KMS-11 (cell line): Measurements from ENCODE around the gene ADAM12.

Experiments
- H2AFZ ChIP-seq: fragments of 200-600 bp; sonication (generic); 2 replicates; pipeline ENCODE4 v1.6.1; 2016; ENCODE audit warnings: antibody characterized with exemption, mixed run types, low read depth
- H3K27ac ChIP-seq: fragments of 200-600 bp; sonication (generic); 2 replicates; pipeline ENCODE4 v1.6.1; 2016; ENCODE audit warnings: mild to moderate bottlenecking, mixed run types
- H3K27me3 ChIP-seq: fragments of 200-600 bp; sonication (generic); 2 replicates; pipeline ENCODE4 v1.6.1; 2017; ENCODE audit warnings: mild to moderate bottlenecking, low read depth, mixed run types, moderate library complexity; ENCODE audit not compliant: insufficient read depth
- H3K36me3 ChIP-seq: fragments of 200-600 bp; sonication (generic); 2 replicates; pipeline ENCODE4 v1.6.1; 2017; ENCODE audit warnings: mild to moderate bottlenecking, mixed run types; ENCODE audit not compliant: insufficient read depth
- H3K4me1 ChIP-seq: fragments of 200-600 bp; sonication (generic); 2 replicates; pipeline ENCODE4 v1.6.1; 2016; ENCODE audit warnings: mild to moderate bottlenecking, low read depth, mixed run types; ENCODE audit not compliant: poor library complexity, severe bottlenecking
- H3K4me2 ChIP-seq: fragments of 200-600 bp; sonication (generic); 2 replicates; pipeline ENCODE4 v1.7.0; 2016; ENCODE audit warnings: mild to moderate bottlenecking, mixed run types
- H3K4me3 ChIP-seq: fragments of 200-600 bp; sonication (generic); IDR thresholded peaks from 2 replicates; pipeline ENCODE4 v1.6.1; 2017; ENCODE audit warnings: low read depth, low read length, mixed read lengths; ENCODE audit not compliant: insufficient read depth
- H3K79me2 ChIP-seq: fragments of 200-600 bp; sonication (generic); 2 replicates; pipeline ENCODE4 v1.6.1; 2016; ENCODE audit warnings: low read depth, mixed run types; ENCODE audit not compliant: insufficient read depth
- H3K9ac ChIP-seq: fragments of 200-600 bp; sonication (generic); 2 replicates; pipeline ENCODE4 v1.6.1; 2016; ENCODE audit warnings: mild to moderate bottlenecking, mixed run types
- H4K20me1 ChIP-seq: fragments of 200-600 bp; sonication (generic); 2 replicates; pipeline ENCODE4 v1.6.1; 2016; ENCODE audit warnings: mild to moderate bottlenecking, mixed run types; ENCODE audit not compliant: insufficient read depth
- CTCF ChIP-seq: fragments of 200-600 bp; sonication (generic); conservative IDR thresholded peaks from 2 replicates; pipeline ENCODE4 v1.6.1; 2017; ENCODE audit warnings: low read depth, mild to moderate bottlenecking, antibody characterized with exemption, low read length, moderate library complexity, mixed read lengths

Gene ADAM12

GRCh38 chr10:126407831-126408230 is 19.6 kb upstream of the ADAM12 start:
- no peak overlapping the region for H3K4me3 ChIP-seq
- H4K20me1 ChIP-seq: no peaks in the 10 kb centered on the region
- H3K27ac ChIP-seq: no peak overlapping the region
- no peaks in the 10 kb centered on the region for H3K36me3 ChIP-seq
- no peak overlapping the region for H3K4me2 ChIP-seq
- no peak for TF ChIP-seq CTCF
- no peak overlapping the region for H2AFZ ChIP-seq
- no peaks in the 10 kb centered on the region for H3K79me2 ChIP-seq
- no peaks in the 10 kb centered on the region for H3K4me1 ChIP-seq
- H3K27me3 ChIP-seq: no peaks in the 10 kb centered on the region
- H3K9ac ChIP-seq: no peak overlapping the region

GRCh38 chr10:126405239-126405775 is 17.0 kb upstream of the ADAM12 start:
- Histone ChIP-seq H3K9ac (no peak overlapping the region), H3K27ac (no peak overlapping the region), H3K27me3 (no peaks in the 10 kb centered on the region), H2AFZ (no peak overlapping the region), H3K4me1 (no peaks in the 10 kb centered on the region), H3K4me3 (no peak overlapping the region), H3K79me2 (no peaks in the 10 kb centered on the region), H3K36me3 (no peaks in the 10 kb centered on the region), H4K20me1 (no peaks in the 10 kb centered on the region), H3K4me2 (no peak overlapping the region)
- no peak for TF ChIP-seq CTCF

GRCh38 chr10:126402721-126403695 is 14.7 kb upstream of the ADAM12 start:
- Histone ChIP-seq H3K4me2 (no peak overlapping the region), H3K36me3 (no peaks in the 10 kb centered on the region), H4K20me1 (no peaks in the 10 kb centered on the region), H3K4me1 (no peaks in the 10 kb centered on the region), H3K27me3 (no peaks in the 10 kb centered on the region), H3K4me3 (no peak overlapping the region), H3K79me2 (no peaks in the 10 kb centered on the region), H2AFZ (no peak overlapping the region), H3K27ac (no peak overlapping the region), H3K9ac (no peak overlapping the region)
- TF ChIP-seq CTCF: no peak

- no peak for TF ChIP-seq CTCF
- Histone ChIP-seq H3K9ac (no peak overlapping the region), H3K79me2 (no peaks in the 10 kb centered on the region), H3K4me2 (no peak overlapping the region), H3K4me1 (no peaks in the 10 kb centered on the region), H3K4me3 (no peak overlapping the region), H4K20me1 (no peaks in the 10 kb centered on the region), H3K27me3 (no peaks in the 10 kb centered on the region), H2AFZ (no peak overlapping the region), H3K27ac (no peak overlapping the region), H3K36me3 (no peaks in the 10 kb centered on the region)
Observed at GRCh38 chr10:126400641-126401040, 12.4 kb upstream of the ADAM12 start.
